K562 (cell line): ENCODE data around the gene DEFB114. TPM values are rescaled to one million over a fixed set of nuclear protein-coding genes. Genes with fewer than 3 reads are reported as not detected.

ENCODE experiments used
- ATAC-seq: fragments of 200-7000 bp; cut with Tn5 transposase; 3 replicates; pipeline ENCODE4 v1.9.1; 2020; ENCODE audit warnings: moderate library complexity
- BruUV-seq: library from RNA; stranded (reverse); fragments of 400-500 nt; replicated peaks from 2 replicates; lab custom pipeline; 2021; lab: Mats Ljungman, UMichigan
- CTCF ChIA-PET: fragments of 300-600 bp; formaldehyde crosslinking; extraction: SDS; loops from one replicate; lab custom pipeline; 2021; ENCODE audit warnings: low intra/inter-chr PET ratio; lab: Yijun Ruan, JAX
- POLR2A ChIA-PET: fragments of 300-600, 350-650 bp; sonication (Branson Sonifier 250); formaldehyde crosslinking; extraction: SDS; loops from one replicate; lab custom pipeline; 2021; ENCODE audit warnings: antibody characterized with exemption, inconsistent platforms; lab: Yijun Ruan, JAX
- DNase-seq, 4 experiments: peaks; one replicate each; pipeline versions ENCODE4 v3.0.0 to v3.0.0-alpha.2; 2011 to 2018; ENCODE audit warnings: low spot score in 3 of 4, mixed read lengths in 3 of 4; ENCODE audit errors: extremely low read depth in 1 of 4
- FAIRE-seq: peaks from 2 replicates; lab custom pipeline; 2011; peaks lifted over from hg19 to GRCh38; lab: Jason Lieb, UNC
- H2AFZ ChIP-seq: 2 replicates; pipeline ENCODE4 v1.6.0; 2011; ENCODE audit warnings: low read depth, low read length, control low read depth, inconsistent platforms
- H3K27ac ChIP-seq: fragments of 200-600 bp; 3 replicates; pipeline ENCODE4 v1.8.0; 2011; ENCODE audit warnings: low read depth, mild to moderate bottlenecking, control low read depth, inconsistent platforms, low read length, moderate library complexity, mixed read lengths; ENCODE audit errors: extremely low read depth
- H3K27me3 ChIP-seq, 2 experiments: fragments of 300-600 bp in 1 of 2; 2 replicates in 1 of 2; 3 replicates in 1 of 2; pipeline versions ENCODE4 v1.6.0 to v1.8.0; 2011; ENCODE audit warnings: inconsistent platforms in 2 of 2, low read length in 2 of 2, mild to moderate bottlenecking in 1 of 2, mixed read lengths in 1 of 2, moderate library complexity in 1 of 2; ENCODE audit not compliant: control insufficient read depth in 2 of 2, insufficient read depth in 2 of 2
- H3K36me3 ChIP-seq: fragments of 300-600 bp; 3 replicates; pipeline ENCODE4 v1.8.0; 2011; ENCODE audit warnings: mild to moderate bottlenecking, low read length, inconsistent platforms; ENCODE audit not compliant: control insufficient read depth, insufficient read depth
- H3K4me1 ChIP-seq, 2 experiments: fragments of 200-600 bp in 1 of 2; replicated peaks in 1 of 2; 2 replicates in 1 of 2; 3 replicates in 1 of 2; pipeline versions ENCODE4 v1.5.1 to v1.8.0; 2011; ENCODE audit warnings: inconsistent platforms in 2 of 2, low read length in 2 of 2, mild to moderate bottlenecking in 1 of 2, mixed read lengths in 1 of 2, moderate library complexity in 1 of 2; ENCODE audit not compliant: control insufficient read depth in 2 of 2, insufficient read depth in 2 of 2
- H3K4me2 ChIP-seq: 2 replicates; pipeline ENCODE4 v1.6.1; 2011; ENCODE audit warnings: low read length, control low read depth, inconsistent platforms, mixed read lengths; ENCODE audit not compliant: insufficient read depth
- H3K4me3 ChIP-seq: fragments of 200-600 bp; sonication (generic), shearing (Covaris generic); 2 replicates; pipeline ENCODE4 v1.5.1; 2016; ENCODE audit warnings: control low read depth, inconsistent platforms
- H3K79me2 ChIP-seq: fragments of 200-600 bp; 3 replicates; pipeline ENCODE4 v1.8.0; 2011; ENCODE audit warnings: low read length, inconsistent platforms; ENCODE audit not compliant: control insufficient read depth, insufficient read depth
- H3K9ac ChIP-seq, 2 experiments: 2 replicates each; pipeline versions ENCODE4 v1.6.0 to v1.6.1; 2011; ENCODE audit warnings: low read depth in 2 of 2, low read length in 2 of 2, control low read depth in 1 of 2, inconsistent platforms in 1 of 2, mild to moderate bottlenecking in 1 of 2, mixed read lengths in 1 of 2; ENCODE audit not compliant: insufficient read depth in 1 of 2
- H3K9me1 ChIP-seq: one replicate; pipeline ENCODE4 v1.6.0; 2011; ENCODE audit warnings: inconsistent platforms, mild to moderate bottlenecking, low read length, moderate library complexity; ENCODE audit not compliant: control insufficient read depth, insufficient read depth
- H3K9me3 ChIP-seq: replicated peaks from 2 replicates; pipeline ENCODE4 v1.5.1; 2011; ENCODE audit warnings: low read depth, low read length, inconsistent platforms; ENCODE audit not compliant: control insufficient read depth, insufficient read depth
- H4K20me1 ChIP-seq: replicated peaks from 2 replicates; pipeline ENCODE4 v1.6.1; 2011; ENCODE audit warnings: low read length, inconsistent platforms, mixed read lengths; ENCODE audit not compliant: control insufficient read depth, insufficient read depth
- ATF3 ChIP-seq, 2 experiments: fragments of 450-650 bp in 1 of 2; sonication (generic) in 1 of 2; formaldehyde crosslinking in 1 of 2; IDR thresholded peaks in 1 of 2; conservative IDR thresholded peaks in 1 of 2; 2 replicates each; pipeline versions ENCODE4 v1.6.1 to v1.8.1; 2016 to 2023; ENCODE audit warnings: mild to moderate bottlenecking in 2 of 2, moderate library complexity in 2 of 2, inconsistent platforms in 1 of 2, missing genetic modification reagents in 1 of 2
- CEBPB ChIP-seq: fragments of 450-650 bp; IDR thresholded peaks from 2 replicates; pipeline ENCODE4 v1.6.1; 2016; ENCODE audit warnings: missing genetic modification characterization, missing compliant biosample characterization
- CEBPG ChIP-seq, 3 experiments: fragments of 200-800 bp in 1 of 3; sonication (Bioruptor generic) in 1 of 3; sonication (generic) in 1 of 3; formaldehyde crosslinking in 1 of 3; IDR thresholded peaks in 2 of 3; conservative IDR thresholded peaks in 1 of 3; 2 replicates each; pipeline versions ENCODE4 v1.6.1 to v1.8.0; 2016 to 2022; ENCODE audit warnings: missing compliant biosample characterization in 2 of 3, missing genetic modification characterization in 2 of 3, mild to moderate bottlenecking in 1 of 3, missing genetic modification reagents in 1 of 3
- DLX4 ChIP-seq: fragments of 250-450 bp; sonication (Bioruptor Pico); IDR thresholded peaks from 2 replicates; pipeline ENCODE4 v1.6.1; 2021; ENCODE audit warnings: mild to moderate bottlenecking
- ZNF436 ChIP-seq: fragments of 250-450, 450-650 bp; sonication (Bioruptor Pico); formaldehyde crosslinking; IDR thresholded peaks from 2 replicates; pipeline ENCODE4 v1.7.0; 2020; ENCODE audit warnings: mild to moderate bottlenecking
- WGBS: fragments of 100-300 bp; shearing (Covaris generic); methylation state at CpG from one replicate; pipeline ENCODE4 v1.1.6; 2016; ENCODE audit warnings: low coverage, mixed read lengths; ENCODE audit not compliant: insufficient coverage; ENCODE audit errors: missing lambda C conversion rate; 5-methylcytosine and 5-hydroxymethylcytosine counted together
- in situ Hi-C: fragments of 300-500 bp; cut with MboI; formaldehyde crosslinking; loops from 4 replicates; pipeline ENCODE4 v1.15.0; 2018; ENCODE audit warnings: inconsistent platforms, mixed read lengths
- intact Hi-C: fragments of 100-400 bp; cut with micrococcal nuclease; formaldehyde crosslinking; loops from 2 replicates; pipeline ENCODE4 v1.14.2; 2022
- polyA plus RNA-seq, 8 experiments: library from polyadenylated mRNA; depleted of rRNA in 4 of 8; stranded (reverse) in 5 of 8; unstranded in 3 of 8; fragments of >200 nt; fragmentation: Nextera tagmentation in 2 of 8; fragmentation: Illumina TruSeq in 1 of 8; extraction: Ambion mirVana in 2 of 8; extraction: Trizol in 1 of 8; gene quantifications; 2 replicates each; pipeline versions ENCODE4 v1.2.1 to v1.2.3, GENCODE V29; 2011 to 2014; ENCODE audit warnings: inconsistent platforms in 1 of 8, missing spikeins in 1 of 8
- total RNA-seq, 7 experiments: library from RNA; depleted of rRNA in 6 of 7; stranded (reverse); fragments of >200 nt in 6 of 7; fragmentation: Illumina TruSeq in 2 of 7; extraction: Trizol in 2 of 7; gene quantifications; 2 replicates each; pipeline versions ENCODE4 v1.2.1 to v1.2.3, GENCODE V29; 2011 to 2021; ENCODE audit warnings: low replicate concordance in 1 of 7

DEFB114 gene
- total and polyA plus RNA-seq, 9 of the 15 experiments (the other 6 are each of a cell fraction or from before 2014, with no cell fraction given) = not detected

GRCh38 chr6:49955847-49956246, 8.1 kb downstream of the DEFB114 start:
- no peak for TF ChIP-seq ZNF436 (CRISPR knock-in tag)
- no peak for TF ChIP-seq CEBPG (CRISPR knock-in tag; IDR thresholded peaks at IDR 0.05)
- peak in 1 of 2 experiments; percentile 51; a peak in 2 of 4 replicates for TF ChIP-seq CEBPG (tag; conservative IDR thresholded peaks at IDR 0.05 in 1 of 2, IDR thresholded peaks at IDR 0.05 in 1 of 2)
- TF ChIP-seq ATF3 (IDR thresholded peaks at IDR 0.05) = peak; percentile 81
- TF ChIP-seq ATF3 (CRISPR knock-in tag; conservative IDR thresholded peaks at IDR 0.05) = no peak
- intact Hi-C loops = no loop called here
- H4K20me1 ChIP-seq = no peaks in the 10 kb centered on the region
- FAIRE-seq = no peak
- H3K79me2 ChIP-seq = no peaks in the 10 kb centered on the region
- no peaks in the 10 kb centered on the region for H3K36me3 ChIP-seq
- DNase-seq = no peak
- in situ Hi-C loops = no loop called here
- H3K9me1 ChIP-seq = no peaks in the 10 kb centered on the region
- H3K4me1 ChIP-seq = no peaks in the 10 kb centered on the region
- H3K27ac ChIP-seq = no peak overlapping the region
- H3K27me3 ChIP-seq = no peaks in the 10 kb centered on the region
- no peak overlapping the region for H2AFZ ChIP-seq
- H3K4me2 ChIP-seq = no peak overlapping the region
- H3K4me3 ChIP-seq = no peak overlapping the region
- no peak overlapping the region for H3K9ac ChIP-seq
- POLR2A ChIA-PET = no interaction called here
- CTCF ChIA-PET = no interaction called here
- no peaks in the 10 kb centered on the region; the same call in 1 of the 2 replicates for H3K9me3 ChIP-seq
- no peak for ATAC-seq
- BruUV-seq = no TSS peak

- ChIA-PET CTCF (no interaction called here), POLR2A (no interaction called here)
- Histone ChIP-seq H3K4me3 (no peak overlapping the region), H3K9ac (no peak overlapping the region), H3K36me3 (no peaks in the 10 kb centered on the region), H4K20me1 (no peaks in the 10 kb centered on the region), H3K9me3 (no peaks in the 10 kb centered on the region), H3K27ac (no peak overlapping the region), H2AFZ (peak overlapping the region; percentile 46), H3K4me2 (no peak overlapping the region), H3K9me1 (no peaks in the 10 kb centered on the region), H3K4me1 (no peaks in the 10 kb centered on the region), H3K79me2 (peaks cover 13% of the 10 kb centered on the region), H3K27me3 (no peaks in the 10 kb centered on the region)
- no peak for DNase-seq
- ATAC-seq = no peak; the same call in 2 of the 3 replicates
- in situ Hi-C loops = no loop called here
- no TSS peak for BruUV-seq
- 25% methylated on average over 2 of the region's 2 CpGs for WGBS
- intact Hi-C loops = no loop called here
- FAIRE-seq = no peak
- TF ChIP-seq CEBPG (CRISPR knock-in tag; IDR thresholded peaks at IDR 0.05) (no peak), CEBPG (tag; conservative IDR thresholded peaks at IDR 0.05 in 1 of 2, IDR thresholded peaks at IDR 0.05 in 1 of 2) (peak; percentile 37 to 80; a peak in 3 of 4 replicates), DLX4 (CRISPR knock-in tag) (no peak), CEBPB (peak; percentile 59; the same call in 1 of the 2 replicates)
These were observed 12.0 kb downstream of the DEFB114 start for GRCh38 chr6:49951926-49952325.
